ENCODE measurements around the gene KIF16B. TPM values are rescaled to one million over a fixed set of nuclear protein-coding genes. Genes with fewer than 3 reads are reported as not detected.
A peak's percentile ranks its signal among the peaks of the same experiment; 100 is the strongest.

Gene KIF16B
- total RNA-seq, 6 experiments from 2014 or later, result 8.4 to 15.9 (median 11.7) TPM

DNA sequence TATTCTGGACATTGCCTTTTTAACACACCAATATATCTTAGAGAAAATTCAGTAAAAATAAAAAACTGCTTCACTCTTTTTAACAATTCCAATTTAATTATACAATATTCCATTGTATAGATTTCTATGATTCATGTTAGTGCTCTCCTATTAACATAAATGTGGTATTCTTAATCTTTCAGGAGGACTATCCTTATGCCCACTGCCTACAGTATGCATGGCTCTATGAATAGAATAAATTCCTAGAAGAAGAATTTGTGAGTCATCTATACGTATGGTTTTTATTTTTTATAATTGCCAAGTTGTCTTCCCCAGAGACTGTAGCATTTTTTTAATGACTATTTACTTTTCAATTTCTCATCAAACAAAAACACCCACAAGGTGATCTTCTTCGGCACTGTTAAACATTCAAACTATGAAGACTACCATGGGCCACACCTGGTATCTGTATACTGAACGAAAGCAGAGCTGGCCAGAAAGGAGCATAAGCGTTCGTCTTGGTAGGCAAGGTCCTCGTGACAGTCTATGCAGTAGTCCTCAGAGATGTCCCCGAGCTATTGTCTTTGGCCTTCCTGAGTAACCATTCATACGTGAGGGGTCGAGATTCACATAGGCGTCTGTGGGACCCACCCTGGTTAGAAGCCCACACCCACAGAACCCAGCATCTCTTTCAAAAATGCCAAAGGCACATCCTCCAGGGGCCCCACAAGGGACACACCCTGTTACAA is 74.6 kb downstream of the KIF16B start:
- H3K4me3 ChIP-seq, result no peak overlapping the region
- no peak overlapping the region for H3K27ac ChIP-seq
- ATAC-seq (no peak), DNase-seq (no peak)
- H3K36me3 ChIP-seq, result peaks cover 0 to 3% (median under 1%) of the 10 kb centered on the region in 4 donors
- no peaks in the 10 kb centered on the region for H3K27me3 ChIP-seq
- TF ChIP-seq POLR2A (IDR thresholded peaks at IDR 0.05), result no peak
- TF ChIP-seq CTCF (IDR thresholded peaks at IDR 0.05), result no peak
- no peaks in the 10 kb centered on the region for H3K9me3 ChIP-seq
- intact Hi-C loops (cut with DNase I), result no loop called here
- 86% methylated on average over 9 of the region's 10 CpGs for WGBS (ENCODE audit: insufficient coverage, low coverage, low lambda C conversion rate, missing lambda C conversion rate)
- H3K4me1 ChIP-seq, result peaks cover 0 to 3% (median 0%) of the 10 kb centered on the region in 4 donors

- Histone ChIP-seq H3K9me3 (no peaks in the 10 kb centered on the region), H3K27me3 (no peaks in the 10 kb centered on the region), H3K36me3 (peaks cover 0 to 5% (median 3%) of the 10 kb centered on the region in 4 donors), H3K27ac (no peak overlapping the region), H3K4me1 (peaks cover 0 to 3% (median 0%) of the 10 kb centered on the region in 4 donors), H3K4me3 (no peak overlapping the region)
- no peak for DNase-seq
- 84% methylated on average over 6 of the region's 6 CpGs for WGBS (ENCODE audit: insufficient coverage, low coverage, low lambda C conversion rate, missing lambda C conversion rate)
- no peak for ATAC-seq
- TF ChIP-seq POLR2A (IDR thresholded peaks at IDR 0.05) (no peak), CTCF (IDR thresholded peaks at IDR 0.05) (no peak)
- intact Hi-C loops (cut with DNase I), result no loop called here
These were observed 75.4 kb downstream of the KIF16B start for GRCh38 chr20:16497896-16498295.

GRCh38 chr20:16493486-16493885 is 79.8 kb downstream of the KIF16B start:
- Histone ChIP-seq H3K4me1 (peaks cover 0 to 3% (median 0%) of the 10 kb centered on the region in 4 donors), H3K27me3 (no peaks in the 10 kb centered on the region), H3K36me3 (peaks cover 0 to 7% (median 3%) of the 10 kb centered on the region in 4 donors), H3K9me3 (no peaks in the 10 kb centered on the region), H3K4me3 (no peak overlapping the region), H3K27ac (no peak overlapping the region)
- DNase-seq, result no peak
- no peak for TF ChIP-seq POLR2A (IDR thresholded peaks at IDR 0.05)
- TF ChIP-seq CTCF (IDR thresholded peaks at IDR 0.05), result no peak
- WGBS (ENCODE audit: insufficient coverage, low coverage, low lambda C conversion rate, missing lambda C conversion rate), result 94% methylated on average over 1 of the region's 1 CpG
- intact Hi-C loops (cut with DNase I), result no loop called here
- ATAC-seq, result no peak

DNA sequence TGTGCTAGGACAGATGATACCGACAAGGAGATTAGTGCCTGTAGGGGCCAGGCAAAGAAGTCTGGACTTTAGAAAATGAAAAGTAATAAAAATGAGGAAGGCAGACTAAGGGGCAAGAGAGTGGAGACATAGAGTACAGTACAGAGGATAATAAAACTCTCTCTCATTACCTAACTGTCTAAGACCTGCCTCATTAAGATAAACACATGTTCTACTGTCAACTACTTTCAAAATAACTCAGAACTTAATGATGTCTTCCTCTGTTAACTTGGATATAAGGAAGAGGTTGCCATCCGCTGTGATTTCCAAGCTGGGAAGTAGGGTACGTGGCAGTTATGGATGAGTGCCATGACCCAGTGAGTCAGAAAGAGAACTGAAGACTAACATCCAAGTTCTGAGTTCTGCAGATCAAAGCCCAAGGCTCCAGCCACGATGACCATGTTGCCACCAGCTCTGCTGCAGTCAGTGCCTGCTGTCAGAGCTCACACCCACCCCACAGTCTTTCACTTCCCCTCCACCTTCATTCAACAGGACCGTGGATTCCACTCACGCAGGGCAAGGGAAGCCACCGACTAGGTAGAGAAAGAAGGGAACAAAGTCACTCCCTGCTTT is 81.8 kb downstream of the KIF16B start:
- Histone ChIP-seq H3K36me3 (peaks cover 0 to 7% (median 3%) of the 10 kb centered on the region in 4 donors), H3K4me1 (peaks cover 0 to 3% (median 0%) of the 10 kb centered on the region in 4 donors), H3K4me3 (no peak overlapping the region), H3K9me3 (no peaks in the 10 kb centered on the region), H3K27me3 (no peaks in the 10 kb centered on the region), H3K27ac (no peak overlapping the region)
- intact Hi-C loops (cut with DNase I), result no loop called here
- WGBS (ENCODE audit: insufficient coverage, low coverage, low lambda C conversion rate, missing lambda C conversion rate), result 65% methylated on average over 5 of the region's 7 CpGs
- DNase-seq, result no peak
- peak in 2 of 4 donors; percentile 27 to 33 for ATAC-seq
- no peak for TF ChIP-seq POLR2A (IDR thresholded peaks at IDR 0.05)
- no peak for TF ChIP-seq CTCF (IDR thresholded peaks at IDR 0.05)
